ENCODE data around the gene CADM2.
"Not testable (repeated sequence)": the region's sequence is repeated elsewhere in the genome, so short reads cannot be mapped to it uniquely, and the experiment has no call there.

The CADM2 gene

DNA sequence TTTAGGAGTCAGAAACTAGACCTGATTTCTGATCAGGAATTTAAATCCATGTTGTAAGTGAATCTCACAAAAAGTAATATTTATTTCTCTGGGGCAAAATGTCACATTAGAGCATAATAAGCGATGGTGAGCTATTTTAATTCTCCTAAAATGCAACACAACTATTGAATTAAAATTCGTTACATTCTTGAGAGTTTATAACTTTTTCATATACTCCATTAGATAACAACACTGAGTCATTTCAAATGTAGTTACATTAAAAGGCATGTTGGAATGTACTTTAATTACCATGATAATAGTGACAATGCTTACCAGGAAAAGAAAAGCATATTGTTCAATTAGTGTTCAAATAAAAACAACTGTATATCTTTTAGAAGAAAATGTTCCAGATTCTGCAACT lies 116.9 kb downstream of the CADM2 start:
- no peaks in the 10 kb centered on the region for H3K9me3 Mint-ChIP-seq
- H3K27ac Mint-ChIP-seq = no peak overlapping the region
- no peak for DNase-seq
- no peaks in the 10 kb centered on the region for H3K36me3 Mint-ChIP-seq
- no peaks in the 10 kb centered on the region for H3K4me1 Mint-ChIP-seq
- no peaks in the 10 kb centered on the region for H3K27me3 Mint-ChIP-seq
- H3K4me3 Mint-ChIP-seq = no peak overlapping the region
- no peak for ATAC-seq (replicated peaks)

GRCh38 chr3:85077018-85077417 lies 118.2 kb downstream of the CADM2 start:
- ATAC-seq (replicated peaks) (no peak), DNase-seq (no peak)
- Mint-ChIP-seq H3K4me1 (no peaks in the 10 kb centered on the region), H3K27ac (no peak overlapping the region), H3K36me3 (no peaks in the 10 kb centered on the region), H3K4me3 (no peak overlapping the region), H3K27me3 (no peaks in the 10 kb centered on the region), H3K9me3 (no peaks in the 10 kb centered on the region)

- Mint-ChIP-seq H3K36me3 (no peaks in the 10 kb centered on the region), H3K4me1 (no peaks in the 10 kb centered on the region), H3K27ac (no peak overlapping the region), H3K4me3 (no peak overlapping the region), H3K9me3 (no peaks in the 10 kb centered on the region), H3K27me3 (no peaks in the 10 kb centered on the region)
- no peak for ATAC-seq (replicated peaks)
- no peak for DNase-seq
Measured at GRCh38 chr3:85081191-85081906, 122.6 kb downstream of the CADM2 start.

DNA sequence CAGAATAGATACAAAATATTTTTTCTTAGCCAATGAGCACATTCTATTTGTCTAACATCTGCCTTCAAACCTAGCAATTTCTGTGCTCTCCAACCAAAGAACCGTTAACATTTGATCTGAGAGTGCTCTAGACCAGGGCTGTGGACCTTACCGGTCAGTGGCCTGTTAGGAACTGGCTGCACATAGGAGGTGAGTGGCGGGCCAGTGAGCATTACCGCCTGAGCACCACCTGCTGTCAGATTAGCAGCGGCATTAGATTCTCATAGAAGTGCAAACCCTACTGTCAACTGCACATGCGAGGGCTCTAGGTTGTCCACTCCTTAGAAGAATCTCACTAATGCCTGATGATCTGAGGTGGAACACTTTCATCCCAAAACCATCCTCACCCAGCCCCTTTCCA lies 131.7 kb downstream of the CADM2 start:
- DNase-seq = no peak
- no peak overlapping the region for H3K4me3 Mint-ChIP-seq
- no peak overlapping the region for H3K27ac Mint-ChIP-seq
- ATAC-seq (replicated peaks) = no peak
- H3K27me3 Mint-ChIP-seq = no peaks in the 10 kb centered on the region
- no peaks in the 10 kb centered on the region for H3K36me3 Mint-ChIP-seq
- no peaks in the 10 kb centered on the region for H3K9me3 Mint-ChIP-seq
- H3K4me1 Mint-ChIP-seq = no peaks in the 10 kb centered on the region

DNA sequence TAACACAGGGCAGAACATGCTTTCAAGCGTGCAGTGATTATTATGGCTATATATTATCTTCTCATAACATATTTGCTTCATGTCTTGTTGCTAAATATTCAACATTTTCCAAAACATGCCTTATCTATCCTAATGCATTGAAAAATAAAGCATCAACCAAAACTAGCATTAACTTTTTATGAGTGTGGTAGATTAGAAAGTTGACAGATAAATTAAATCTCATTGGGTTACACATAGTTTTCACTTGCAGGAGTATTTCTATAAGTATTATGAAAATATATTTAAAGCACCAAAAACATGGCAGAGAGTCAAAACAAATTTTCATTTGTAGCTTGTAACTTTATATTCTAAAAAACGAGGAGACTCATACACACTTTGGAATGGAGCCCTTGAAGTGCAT lies 141.5 kb downstream of the CADM2 start:
- H3K36me3 Mint-ChIP-seq = no peaks in the 10 kb centered on the region
- H3K27ac Mint-ChIP-seq = no peak overlapping the region
- H3K4me1 Mint-ChIP-seq = no peaks in the 10 kb centered on the region
- H3K9me3 Mint-ChIP-seq = peaks cover 0 to 4% of the 10 kb centered on the region in 2 donors
- DNase-seq = no peak
- no peak for ATAC-seq (replicated peaks)
- H3K27me3 Mint-ChIP-seq = no peaks in the 10 kb centered on the region
- no peak overlapping the region for H3K4me3 Mint-ChIP-seq

DNA sequence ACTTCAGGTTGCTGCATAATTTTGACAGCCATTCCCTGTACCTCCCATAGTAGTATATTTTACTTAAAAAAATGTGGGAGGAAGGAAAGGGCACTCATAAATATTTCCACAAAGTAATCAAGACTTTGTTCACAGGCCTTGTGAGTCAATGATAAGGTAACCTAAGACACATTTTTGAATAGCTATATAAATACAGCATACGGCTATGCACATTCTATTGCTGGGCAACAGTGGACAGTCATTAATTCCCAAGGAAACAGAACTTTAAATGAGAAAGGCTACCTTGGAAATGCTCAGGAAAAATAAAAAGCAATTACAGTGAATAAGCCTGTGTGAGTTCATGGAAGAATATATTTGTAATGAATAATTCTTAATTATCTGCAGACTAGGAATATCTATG lies 144.0 kb downstream of the CADM2 start:
- H3K36me3 Mint-ChIP-seq = no peaks in the 10 kb centered on the region
- no peak for ATAC-seq (replicated peaks)
- no peak overlapping the region for H3K4me3 Mint-ChIP-seq
- no peak overlapping the region for H3K27ac Mint-ChIP-seq
- no peaks in the 10 kb centered on the region for H3K4me1 Mint-ChIP-seq
- peaks cover 3 to 5% of the 10 kb centered on the region in 2 donors for H3K9me3 Mint-ChIP-seq
- no peak for DNase-seq
- no peaks in the 10 kb centered on the region for H3K27me3 Mint-ChIP-seq

- H3K4me3 Mint-ChIP-seq = no peak overlapping the region
- no peaks in the 10 kb centered on the region for H3K36me3 Mint-ChIP-seq
- no peaks in the 10 kb centered on the region for H3K27me3 Mint-ChIP-seq
- no peaks in the 10 kb centered on the region for H3K4me1 Mint-ChIP-seq
- H3K9me3 Mint-ChIP-seq = peaks cover 3 to 4% of the 10 kb centered on the region in 2 donors
- no peak overlapping the region for H3K27ac Mint-ChIP-seq
- DNase-seq (no peak), ATAC-seq (replicated peaks) (no peak)
Measured at GRCh38 chr3:85110393-85110792, 151.6 kb downstream of the CADM2 start.

- ATAC-seq (replicated peaks) (no peak), DNase-seq (no peak)
- Mint-ChIP-seq H3K9me3 (peaks cover 0 to 3% of the 10 kb centered on the region in 2 donors), H3K36me3 (no peaks in the 10 kb centered on the region), H3K27me3 (no peaks in the 10 kb centered on the region), H3K27ac (no peak overlapping the region), H3K4me3 (no peak overlapping the region), H3K4me1 (no peaks in the 10 kb centered on the region)
Measured at GRCh38 chr3:85120879-85121278, 162.1 kb downstream of the CADM2 start.

DNA sequence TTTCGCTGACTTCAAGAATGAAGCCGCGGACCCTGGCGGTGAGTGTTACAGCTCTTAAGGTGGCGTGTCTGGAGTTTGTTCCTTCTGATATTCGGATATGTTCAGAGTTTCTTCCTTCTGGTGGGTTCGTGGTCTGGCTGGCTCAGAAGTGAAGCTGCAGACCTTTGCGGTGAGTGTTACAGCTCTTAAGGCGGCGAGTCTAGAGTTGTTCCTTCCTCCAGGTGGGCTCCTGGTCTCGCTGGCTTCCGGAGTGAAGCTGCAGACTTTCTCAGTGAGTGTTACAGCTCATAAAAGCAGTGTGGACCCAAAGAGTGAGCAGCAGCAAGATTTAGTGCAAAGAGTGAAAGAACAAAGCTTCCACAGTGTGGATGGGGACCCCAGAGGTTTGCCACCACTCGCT lies 174.1 kb downstream of the CADM2 start:
- DNase-seq; ATAC-seq (replicated peaks); H3K36me3 Mint-ChIP-seq; H3K4me1 Mint-ChIP-seq; H3K9me3 Mint-ChIP-seq; H3K4me3 Mint-ChIP-seq; H3K27ac Mint-ChIP-seq; H3K27me3 Mint-ChIP-seq: not testable (repeated sequence)

DNA sequence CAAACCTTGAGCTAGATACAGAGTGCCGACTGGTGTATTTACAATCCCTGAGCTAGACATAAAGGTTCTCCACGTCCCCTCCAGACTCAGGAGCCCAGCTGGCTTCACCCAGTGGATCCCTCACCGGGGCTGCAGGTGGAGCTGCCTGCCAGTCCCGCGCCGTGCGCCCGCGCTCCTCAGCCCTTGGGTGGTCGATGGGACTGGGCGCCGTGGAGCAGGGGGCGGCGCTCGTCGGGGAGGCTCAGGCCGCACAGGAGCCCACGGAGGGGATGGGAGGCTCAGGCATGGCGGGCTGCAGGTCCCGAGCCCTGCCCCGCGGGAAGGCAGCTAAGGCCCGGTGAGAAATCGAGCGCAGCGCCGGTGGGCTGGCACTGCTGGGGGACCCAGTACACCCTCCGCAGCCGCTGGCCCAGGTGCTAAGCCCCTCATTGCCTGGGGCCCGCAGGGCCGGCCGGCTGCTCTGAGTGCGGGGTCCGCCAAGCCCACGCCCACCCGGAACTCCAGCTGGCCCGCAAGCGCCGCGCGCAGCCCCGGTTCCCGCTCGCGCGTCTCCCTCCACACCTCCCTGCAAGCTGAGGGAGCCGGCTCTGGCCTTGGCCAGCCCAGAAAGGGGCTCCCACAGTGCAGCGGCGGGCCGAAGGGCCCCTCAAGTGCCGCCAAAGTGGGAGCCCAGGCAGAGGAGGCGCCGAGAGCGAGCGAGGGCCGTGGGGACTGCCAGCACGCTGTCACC lies 175.1 kb downstream of the CADM2 start:
- H3K36me3 Mint-ChIP-seq; H3K27ac Mint-ChIP-seq; H3K4me1 Mint-ChIP-seq; DNase-seq; H3K4me3 Mint-ChIP-seq; ATAC-seq (replicated peaks); H3K27me3 Mint-ChIP-seq; H3K9me3 Mint-ChIP-seq: not testable (repeated sequence)

- peaks cover 2 to 4% of the 10 kb centered on the region in 2 donors for H3K9me3 Mint-ChIP-seq
- H3K27me3 Mint-ChIP-seq = no peaks in the 10 kb centered on the region
- H3K36me3 Mint-ChIP-seq = no peaks in the 10 kb centered on the region
- no peaks in the 10 kb centered on the region for H3K4me1 Mint-ChIP-seq
- ATAC-seq (replicated peaks) = no peak
- DNase-seq = no peak
- no peak overlapping the region for H3K4me3 Mint-ChIP-seq
- no peak overlapping the region for H3K27ac Mint-ChIP-seq
Measured at GRCh38 chr3:85142626-85143025, 183.8 kb downstream of the CADM2 start.

GRCh38 chr3:85148036-85148435 lies 189.2 kb downstream of the CADM2 start:
- no peaks in the 10 kb centered on the region for H3K27me3 Mint-ChIP-seq
- DNase-seq (no peak), ATAC-seq (replicated peaks) (no peak)
- no peaks in the 10 kb centered on the region for H3K36me3 Mint-ChIP-seq
- H3K4me3 Mint-ChIP-seq = no peak overlapping the region
- H3K9me3 Mint-ChIP-seq = peaks cover 4% of the 10 kb centered on the region in 2 donors
- no peak overlapping the region for H3K27ac Mint-ChIP-seq
- H3K4me1 Mint-ChIP-seq = no peaks in the 10 kb centered on the region

- ATAC-seq (replicated peaks) (no peak), DNase-seq (no peak)
- Mint-ChIP-seq H3K36me3 (no peaks in the 10 kb centered on the region), H3K9me3 (peaks cover 4 to 9% of the 10 kb centered on the region in 2 donors), H3K4me1 (no peaks in the 10 kb centered on the region), H3K27ac (no peak overlapping the region), H3K27me3 (no peaks in the 10 kb centered on the region), H3K4me3 (no peak overlapping the region)
Measured at GRCh38 chr3:85151555-85151954, 192.8 kb downstream of the CADM2 start.

DNA sequence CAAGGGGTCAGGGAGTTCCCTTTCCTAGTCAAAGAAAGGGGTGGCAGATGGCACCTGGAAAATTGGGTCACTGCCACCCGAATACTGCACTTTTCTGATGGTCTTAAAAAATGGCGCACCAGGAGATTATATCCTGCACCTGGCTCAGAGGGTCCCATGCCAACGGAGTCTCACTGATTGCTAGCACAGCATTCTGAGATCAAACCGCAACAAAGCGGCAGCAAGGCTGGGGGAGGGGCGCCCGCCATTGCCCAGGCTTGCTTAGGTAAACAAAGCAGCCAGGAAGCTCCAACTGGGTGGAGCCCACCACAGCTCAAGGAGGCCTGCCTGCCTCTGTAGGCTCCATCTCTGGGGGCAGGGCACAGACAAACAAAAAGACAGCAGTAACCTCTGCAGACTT lies 194.5 kb downstream of the CADM2 start:
- H3K27ac Mint-ChIP-seq; H3K36me3 Mint-ChIP-seq; H3K4me1 Mint-ChIP-seq; ATAC-seq (replicated peaks); DNase-seq; H3K9me3 Mint-ChIP-seq; H3K27me3 Mint-ChIP-seq; H3K4me3 Mint-ChIP-seq: not testable (repeated sequence)

DNA sequence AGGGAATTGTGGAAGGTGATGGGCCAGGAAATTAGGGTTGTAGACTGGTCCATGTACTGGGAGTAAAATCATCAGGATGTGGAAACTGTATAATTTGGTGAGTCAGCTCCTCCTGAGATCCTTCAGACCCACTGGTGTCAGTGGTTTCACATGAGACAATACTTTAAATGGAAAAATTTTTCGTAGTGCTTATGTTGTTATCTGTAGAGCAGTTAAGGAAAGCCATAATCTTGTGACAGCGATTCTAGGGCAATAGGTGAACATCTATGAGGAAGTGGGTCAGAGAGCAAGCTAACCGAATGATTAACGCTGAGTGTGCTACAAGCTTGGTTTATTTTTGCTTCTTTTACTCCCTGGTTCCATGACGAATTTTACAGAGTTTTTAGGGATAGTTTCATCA lies 200.6 kb downstream of the CADM2 start:
- peaks cover 4 to 5% of the 10 kb centered on the region in 2 donors for H3K9me3 Mint-ChIP-seq
- H3K27me3 Mint-ChIP-seq = no peaks in the 10 kb centered on the region
- no peaks in the 10 kb centered on the region for H3K4me1 Mint-ChIP-seq
- no peak overlapping the region for H3K27ac Mint-ChIP-seq
- ATAC-seq (replicated peaks) (no peak), DNase-seq (no peak)
- no peaks in the 10 kb centered on the region for H3K36me3 Mint-ChIP-seq
- H3K4me3 Mint-ChIP-seq = no peak overlapping the region
